Keratinocyte (primary cell): ENCODE measurements around the gene CD47.

ENCODE experiments used
- EZH2 ChIP-seq: IDR thresholded peaks from one replicate; pipeline ENCODE4 v1.6.1; 2012; ENCODE audit warnings: inconsistent platforms, mild to moderate bottlenecking, low read length, moderate library complexity
- TF ChIP-seq, protein P1 (sequence below), 3 experiments: IDR thresholded peaks in 1 of 3; conservative IDR thresholded peaks in 1 of 3; optimal IDR thresholded peaks in 1 of 3; 2 replicates in 2 of 3; 3 replicates in 1 of 3; pipeline versions ENCODE3 to v1.5.1; 2011; ENCODE audit warnings: low read length in 3 of 3, mild to moderate bottlenecking in 3 of 3, moderate library complexity in 2 of 3, control low read depth in 1 of 3, inconsistent platforms in 1 of 3; ENCODE audit not compliant: insufficient read depth in 2 of 3; ENCODE audit errors: extremely low read depth in 1 of 3

DNA sequence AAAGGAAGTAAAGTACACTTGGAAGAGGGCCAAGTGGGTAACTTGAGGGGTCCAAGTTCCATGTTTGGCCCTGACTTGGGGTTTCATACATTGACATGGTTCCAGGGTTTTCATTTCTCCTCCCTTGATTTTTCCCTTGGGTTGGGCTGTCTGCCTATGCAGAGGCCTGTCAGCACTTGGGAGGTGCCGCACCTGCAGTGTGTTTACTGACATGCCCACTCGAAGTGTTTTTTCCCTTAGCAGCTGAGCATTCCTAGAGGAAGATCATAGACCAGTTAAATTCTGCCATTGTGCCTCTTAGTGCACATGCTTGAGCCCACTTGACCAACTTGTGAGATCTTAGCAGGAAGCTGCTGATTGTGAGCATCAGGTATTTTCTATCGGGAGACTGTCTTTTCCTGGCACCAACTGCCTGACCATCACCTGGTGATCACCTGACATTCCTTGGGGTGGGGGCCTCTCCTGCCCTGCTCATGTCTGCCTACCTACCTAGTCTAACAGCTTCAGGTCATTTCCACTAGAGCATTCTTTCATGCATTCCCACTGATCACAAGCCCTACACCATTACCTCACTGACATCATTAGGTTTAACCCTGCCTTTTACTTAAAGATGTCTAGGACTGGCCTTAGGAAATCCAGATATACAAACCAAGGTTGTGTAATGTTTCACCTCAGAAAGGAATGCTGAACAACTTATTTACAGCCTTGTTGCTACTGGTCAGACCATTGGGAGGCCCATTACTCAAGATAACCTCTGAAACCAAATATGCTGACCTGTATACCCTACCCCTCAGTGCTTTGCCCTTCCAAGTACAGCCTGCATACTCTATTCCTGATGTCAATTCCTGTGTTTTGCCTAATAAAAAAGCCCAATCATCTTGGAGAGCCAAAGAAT lies 68.3 kb downstream of the CD47 start:
- TF ChIP-seq, protein P1, sequence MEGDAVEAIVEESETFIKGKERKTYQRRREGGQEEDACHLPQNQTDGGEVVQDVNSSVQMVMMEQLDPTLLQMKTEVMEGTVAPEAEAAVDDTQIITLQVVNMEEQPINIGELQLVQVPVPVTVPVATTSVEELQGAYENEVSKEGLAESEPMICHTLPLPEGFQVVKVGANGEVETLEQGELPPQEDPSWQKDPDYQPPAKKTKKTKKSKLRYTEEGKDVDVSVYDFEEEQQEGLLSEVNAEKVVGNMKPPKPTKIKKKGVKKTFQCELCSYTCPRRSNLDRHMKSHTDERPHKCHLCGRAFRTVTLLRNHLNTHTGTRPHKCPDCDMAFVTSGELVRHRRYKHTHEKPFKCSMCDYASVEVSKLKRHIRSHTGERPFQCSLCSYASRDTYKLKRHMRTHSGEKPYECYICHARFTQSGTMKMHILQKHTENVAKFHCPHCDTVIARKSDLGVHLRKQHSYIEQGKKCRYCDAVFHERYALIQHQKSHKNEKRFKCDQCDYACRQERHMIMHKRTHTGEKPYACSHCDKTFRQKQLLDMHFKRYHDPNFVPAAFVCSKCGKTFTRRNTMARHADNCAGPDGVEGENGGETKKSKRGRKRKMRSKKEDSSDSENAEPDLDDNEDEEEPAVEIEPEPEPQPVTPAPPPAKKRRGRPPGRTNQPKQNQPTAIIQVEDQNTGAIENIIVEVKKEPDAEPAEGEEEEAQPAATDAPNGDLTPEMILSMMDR (optimal IDR thresholded peaks at IDR 0.05 in 1 of 3, IDR thresholded peaks at IDR 0.05 in 1 of 3, conservative IDR thresholded peaks at IDR 0.05 in 1 of 3; ENCODE audit: extremely low read depth in 1 of 3, insufficient read depth in 2 of 3, low read length in 3 of 3), result no peak
- TF ChIP-seq EZH2, result no peak
